GM19043 (cell line): ENCODE measurements around the gene EPHA6.
"Not testable (repeated sequence)": the region's sequence is repeated elsewhere in the genome, so short reads cannot be mapped to it uniquely, and the experiment has no call there.

Source experiments
- ATAC-seq: cut with Tn5 transposase; IDR thresholded peaks from one replicate; pipeline ENCODE4 v1.9.1; 2021; ENCODE audit warnings: low read depth; ENCODE audit not compliant: unreplicated experiment

Gene EPHA6

GRCh38 chr3:97010881-97011657, 196.7 kb downstream of the EPHA6 start:
- no peak for ATAC-seq

GRCh38 chr3:97021778-97022177, 207.4 kb downstream of the EPHA6 start:
- ATAC-seq = no peak

- ATAC-seq = not testable (repeated sequence)
Measured at GRCh38 chr3:97025612-97026011, 211.2 kb downstream of the EPHA6 start.

GRCh38 chr3:97029972-97030371, 215.6 kb downstream of the EPHA6 start:
- ATAC-seq = no peak

- ATAC-seq = no peak
Measured at GRCh38 chr3:97037294-97037943, 223.0 kb downstream of the EPHA6 start.

- no peak for ATAC-seq
Measured at GRCh38 chr3:97043411-97043810, 229.0 kb downstream of the EPHA6 start.

GRCh38 chr3:97057365-97057764, 243.0 kb downstream of the EPHA6 start:
- no peak for ATAC-seq

- ATAC-seq = no peak
Measured at GRCh38 chr3:97059168-97059567, 244.8 kb downstream of the EPHA6 start.

- no peak for ATAC-seq
Measured at GRCh38 chr3:97066531-97066930, 252.1 kb downstream of the EPHA6 start.

- no peak for ATAC-seq
Measured at GRCh38 chr3:97070302-97070701, 255.9 kb downstream of the EPHA6 start.

- no peak for ATAC-seq
Measured at GRCh38 chr3:97074546-97074945, 260.2 kb downstream of the EPHA6 start.

- ATAC-seq = no peak
Measured at GRCh38 chr3:97076673-97077072, 262.3 kb downstream of the EPHA6 start.

- no peak for ATAC-seq
Measured at GRCh38 chr3:97089621-97090020, 275.2 kb downstream of the EPHA6 start.

GRCh38 chr3:97102641-97103040, 288.2 kb downstream of the EPHA6 start:
- no peak for ATAC-seq

- no peak for ATAC-seq
Measured at GRCh38 chr3:97105989-97106651, 291.7 kb downstream of the EPHA6 start.

GRCh38 chr3:97106652-97106989, 292.2 kb downstream of the EPHA6 start:
- ATAC-seq = no peak

- ATAC-seq = no peak
Measured at GRCh38 chr3:97108136-97108535, 293.7 kb downstream of the EPHA6 start.

- no peak for ATAC-seq
Measured at GRCh38 chr3:97111244-97111643, 296.9 kb downstream of the EPHA6 start.

- ATAC-seq = no peak
Measured at GRCh38 chr3:97121386-97121785, 307.0 kb downstream of the EPHA6 start.

- no peak for ATAC-seq
Measured at GRCh38 chr3:97125902-97126499, 311.6 kb downstream of the EPHA6 start.

GRCh38 chr3:97131476-97131875, 317.1 kb downstream of the EPHA6 start:
- no peak for ATAC-seq
